Bone marrow (tissue), 2 donors: ENCODE results near the gene PBX2.
"Not testable (repeated sequence)": the region's sequence is repeated elsewhere in the genome, so short reads cannot be mapped to it uniquely, and the experiment has no call there.

Source experiments
- DNase-seq, 2 donors: peaks; one replicate each; lab custom pipeline; 2025; lab: John Stamatoyannopoulos, UW

The PBX2 gene

DNA sequence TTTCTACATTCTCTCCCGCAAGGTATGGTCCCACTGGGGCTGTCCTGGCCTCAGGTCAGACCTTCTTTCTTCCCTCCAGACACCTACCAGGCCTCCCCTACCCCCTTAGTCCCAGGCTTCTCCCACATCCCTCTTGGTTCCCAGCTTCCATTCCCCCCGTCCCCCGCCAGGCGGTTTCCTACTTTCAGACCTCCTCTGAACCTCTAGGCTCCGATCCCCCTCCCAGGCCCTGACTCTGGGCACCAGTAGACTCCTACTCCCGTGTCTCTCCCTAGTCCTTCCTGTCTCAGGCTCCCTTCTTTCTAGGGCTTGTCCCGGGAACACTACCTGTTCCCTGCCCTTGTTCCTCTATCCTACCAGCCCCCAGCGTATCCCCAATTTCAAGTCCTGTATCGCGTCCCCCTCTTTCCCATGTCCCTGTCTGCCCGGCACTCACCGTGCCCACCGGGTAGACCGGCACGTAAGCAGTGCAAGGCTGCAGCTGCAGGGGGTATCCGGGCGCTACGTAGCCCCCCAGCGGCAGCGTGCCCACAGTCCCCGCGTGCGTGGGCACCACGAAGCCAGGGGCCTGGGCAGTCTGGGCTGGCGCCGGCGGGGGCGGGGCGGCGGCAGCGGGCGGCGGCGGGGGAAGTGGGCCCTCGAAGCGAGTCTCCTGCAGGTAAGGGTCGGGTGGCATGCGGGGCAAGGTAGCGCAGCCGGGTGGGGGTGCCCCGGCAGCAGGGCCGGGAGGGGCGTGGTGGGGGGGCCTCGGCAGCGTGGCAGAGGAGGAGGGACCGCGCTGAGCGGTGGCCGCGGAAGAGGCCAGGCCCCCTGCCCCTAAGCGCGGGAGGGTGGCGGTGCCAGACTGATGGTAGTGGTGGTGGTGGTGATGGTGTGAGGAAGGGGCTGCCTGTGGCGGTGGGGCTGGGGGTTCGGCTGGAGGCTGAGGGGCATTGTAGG, 39.8 kb downstream of the PBX2 start:
- no peak for DNase-seq

DNA sequence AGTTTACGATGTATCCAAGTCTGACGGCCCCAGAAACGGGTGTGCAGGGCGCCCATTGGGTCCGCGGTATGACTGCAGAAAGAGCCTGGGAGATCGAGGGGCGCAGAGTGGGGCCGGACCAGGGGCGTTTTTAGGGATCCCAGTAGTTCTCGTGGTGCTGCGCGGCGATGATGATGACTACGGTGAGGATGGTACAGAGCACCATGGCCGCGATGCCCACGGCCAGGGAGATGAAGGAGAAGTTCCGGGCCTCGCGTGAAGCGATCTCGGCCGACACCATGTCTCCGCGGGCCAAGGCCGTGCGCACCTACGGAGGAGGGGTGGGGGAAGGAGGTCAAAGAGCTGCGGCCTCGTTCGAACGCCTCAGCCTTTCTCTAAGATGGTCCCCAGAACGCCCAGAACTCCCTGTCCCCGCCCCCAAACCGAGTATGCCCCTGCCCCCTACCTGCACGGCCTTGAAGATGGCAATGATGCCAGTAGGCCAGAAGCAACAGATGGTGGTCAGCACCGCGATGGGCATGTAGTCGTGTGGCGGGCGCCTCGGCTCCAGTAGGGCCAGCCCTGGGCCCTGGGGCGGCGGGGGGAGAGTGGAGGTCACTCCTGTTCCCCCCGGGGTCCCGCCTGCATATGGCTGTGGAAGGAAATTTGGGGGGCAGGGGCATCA, 40.8 kb downstream of the PBX2 start:
- DNase-seq: no peak

DNA sequence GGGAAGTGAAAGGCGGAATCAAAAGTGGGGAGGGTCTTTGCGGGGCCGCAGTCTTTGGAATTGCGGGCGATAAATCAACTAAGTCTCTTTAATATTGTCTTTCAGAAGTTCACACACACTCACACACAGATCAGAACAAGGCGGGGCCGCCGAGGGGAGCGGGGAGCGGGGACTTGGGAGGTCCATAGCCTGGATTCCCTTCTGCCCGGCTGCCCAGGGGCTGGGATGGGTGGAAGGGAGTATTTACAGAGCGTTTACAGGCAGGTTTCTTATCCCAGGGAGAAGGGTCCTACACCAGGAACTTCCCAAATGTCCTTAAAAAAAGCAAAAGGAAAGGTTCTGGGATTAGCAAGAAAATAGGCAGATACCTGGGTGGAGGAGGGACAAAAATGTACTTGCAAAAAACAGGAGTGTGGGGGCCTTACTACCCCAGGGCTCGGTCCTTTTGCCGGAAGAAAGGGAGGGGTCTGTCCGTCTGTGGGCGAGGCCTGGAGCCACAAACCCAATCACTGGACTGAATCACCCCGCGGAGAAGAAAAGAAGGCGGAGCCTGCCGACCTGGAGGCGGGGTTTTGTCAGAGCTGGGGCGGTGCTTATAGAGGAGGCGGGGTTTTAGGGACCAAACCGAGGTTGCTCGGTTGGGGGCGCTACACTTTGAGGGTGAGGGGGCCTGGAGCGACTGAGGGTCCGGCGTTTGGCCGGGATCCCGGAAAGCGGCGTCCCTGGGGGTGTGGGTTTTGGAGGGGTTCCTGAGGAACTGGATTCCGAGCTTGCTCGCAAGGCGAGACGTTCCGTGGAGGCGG, 41.5 kb downstream of the PBX2 start:
- peak in 1 of 2 donors; percentile 27 for DNase-seq

DNA sequence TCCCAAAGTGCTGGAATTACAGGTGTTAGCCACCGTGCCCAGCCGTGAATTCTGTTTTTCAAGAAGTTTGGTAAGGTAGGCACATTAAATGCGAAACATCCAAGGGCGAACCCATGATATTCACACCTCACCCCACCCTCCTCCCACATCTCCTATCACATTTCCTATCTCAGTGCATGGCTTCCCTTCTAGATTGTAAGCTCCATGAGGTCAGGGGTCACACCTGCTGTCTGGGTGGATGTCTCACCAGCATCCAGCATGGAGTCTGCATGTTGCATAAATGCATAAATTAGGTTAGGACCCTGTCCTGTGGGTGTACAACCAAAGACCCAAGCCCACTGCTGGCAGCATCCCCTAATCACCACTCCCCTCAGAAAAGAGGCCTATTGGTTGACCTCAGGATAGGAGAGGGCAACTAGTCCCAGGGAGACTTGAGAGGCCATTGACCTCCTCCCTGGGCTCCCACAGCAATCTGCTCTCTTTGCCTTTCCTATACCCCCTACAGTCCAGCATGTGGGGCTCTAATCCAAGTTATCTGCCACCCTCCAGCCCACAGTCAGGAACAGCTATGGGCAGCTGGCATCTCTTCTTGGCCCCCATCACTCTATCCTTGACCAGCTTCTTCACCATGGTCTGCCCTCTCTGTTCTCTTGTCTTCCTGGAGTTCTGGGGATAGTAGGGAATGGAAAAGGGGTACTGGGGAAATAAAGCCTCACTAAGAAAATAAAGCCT, 42.4 kb downstream of the PBX2 start:
- no peak for DNase-seq

DNA sequence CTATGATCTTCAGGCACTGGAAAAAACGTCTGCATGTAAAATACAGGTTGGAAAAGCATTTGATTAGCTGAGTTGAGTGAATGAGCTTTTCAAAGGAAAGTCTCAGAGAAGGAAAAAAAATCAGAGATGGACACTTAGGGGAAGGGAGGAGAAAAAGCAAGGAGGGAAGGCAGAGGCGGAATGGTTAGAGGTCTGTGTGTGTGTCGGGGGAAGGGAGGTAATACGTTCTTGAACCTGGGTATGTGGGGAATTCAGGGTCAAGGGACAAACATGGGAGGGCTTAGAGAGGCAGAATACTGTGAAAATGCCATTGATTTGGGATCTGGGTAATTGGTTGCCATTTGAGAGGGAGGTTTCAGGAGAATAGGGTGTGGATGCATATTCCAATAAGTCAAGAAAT, 43.3 kb downstream of the PBX2 start:
- DNase-seq: no peak

DNA sequence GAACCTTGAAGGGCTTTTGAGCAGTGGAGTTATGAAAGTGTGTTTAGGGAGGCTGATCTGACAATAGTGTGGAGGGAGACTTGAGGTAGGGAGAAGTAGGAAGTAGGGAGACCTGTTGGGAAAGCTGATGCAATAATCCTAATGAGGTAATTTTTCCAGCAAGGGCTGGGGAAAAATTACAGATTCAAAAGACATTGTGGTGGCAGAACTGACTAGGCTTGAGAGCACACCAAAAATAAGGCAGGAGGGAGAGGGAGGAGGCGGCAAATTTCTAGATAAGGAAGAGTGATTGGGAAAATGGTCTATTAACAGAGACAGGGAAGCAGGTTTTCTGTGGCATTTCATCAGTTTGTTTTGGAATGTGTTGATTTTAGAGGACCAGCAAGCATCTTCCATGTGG, 43.7 kb downstream of the PBX2 start:
- DNase-seq: no peak

DNA sequence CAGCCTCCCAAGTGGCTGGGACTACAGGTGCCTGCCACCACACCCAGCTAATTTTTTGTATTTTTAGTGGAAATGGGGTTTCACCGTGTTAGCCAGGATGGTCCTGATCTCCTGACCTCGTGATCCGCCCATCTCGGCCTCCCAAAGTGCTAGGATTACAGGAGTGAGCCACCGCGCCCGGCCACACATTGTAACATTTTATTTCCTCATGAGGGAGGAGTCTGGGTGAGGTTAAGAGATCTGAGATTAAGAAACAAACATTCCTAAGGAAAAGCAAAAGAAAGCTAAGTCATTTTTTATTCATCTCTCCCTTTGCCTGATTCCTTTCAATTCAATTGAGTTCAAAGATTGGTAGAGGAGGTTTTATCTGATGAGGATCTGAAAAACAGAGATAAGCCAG, 45.8 kb downstream of the PBX2 start:
- DNase-seq: not testable (repeated sequence)

DNA sequence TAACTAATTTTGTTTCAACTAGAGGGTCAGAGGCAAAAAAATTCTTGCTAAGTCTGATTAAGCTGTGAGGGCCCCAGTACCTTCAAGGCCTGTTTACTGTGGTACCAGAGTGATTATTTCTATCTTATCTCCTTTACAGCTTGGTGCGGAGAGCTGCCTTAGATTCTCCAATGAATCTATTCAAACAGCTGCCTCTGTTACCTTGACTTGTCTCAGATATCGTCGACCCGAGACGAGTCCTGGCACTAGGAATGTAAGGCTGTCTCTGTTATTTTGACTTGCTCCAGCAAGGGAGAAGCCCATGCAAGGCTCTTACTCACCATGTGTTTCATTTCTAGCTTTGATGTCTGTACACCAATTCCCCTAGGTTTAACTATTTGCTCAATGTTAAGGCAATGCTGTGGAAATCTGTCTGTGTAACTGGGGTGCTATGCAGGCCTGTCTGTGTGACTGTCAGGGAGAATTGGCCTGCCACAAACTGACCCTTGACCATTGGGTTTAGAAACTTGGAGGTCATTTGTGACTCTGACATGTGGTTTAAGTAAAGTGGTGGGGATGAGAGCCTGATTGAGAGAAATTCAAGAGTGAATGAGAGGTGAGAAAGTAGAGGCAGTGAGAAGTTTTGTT, 49.5 kb downstream of the PBX2 start:
- no peak for DNase-seq

DNA sequence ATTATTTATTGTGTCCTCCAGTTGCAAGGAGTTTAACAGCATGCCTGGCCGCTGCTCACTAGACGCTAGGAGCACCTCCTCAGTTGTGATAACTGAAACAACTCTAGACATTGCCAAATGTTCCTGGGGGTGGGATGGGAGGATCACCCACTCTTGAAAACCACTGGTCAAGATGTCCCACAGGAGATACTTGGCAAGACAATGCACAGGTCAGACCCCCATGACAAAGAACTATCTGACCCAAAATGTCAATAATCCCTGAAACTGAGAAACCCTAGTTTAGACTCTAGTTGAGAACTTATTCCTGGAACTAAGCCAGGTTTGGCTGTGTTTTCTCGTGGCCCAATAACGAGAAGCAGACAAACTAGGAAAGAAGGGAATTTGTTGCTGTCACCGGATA, 50.4 kb downstream of the PBX2 start:
- DNase-seq: no peak

DNA sequence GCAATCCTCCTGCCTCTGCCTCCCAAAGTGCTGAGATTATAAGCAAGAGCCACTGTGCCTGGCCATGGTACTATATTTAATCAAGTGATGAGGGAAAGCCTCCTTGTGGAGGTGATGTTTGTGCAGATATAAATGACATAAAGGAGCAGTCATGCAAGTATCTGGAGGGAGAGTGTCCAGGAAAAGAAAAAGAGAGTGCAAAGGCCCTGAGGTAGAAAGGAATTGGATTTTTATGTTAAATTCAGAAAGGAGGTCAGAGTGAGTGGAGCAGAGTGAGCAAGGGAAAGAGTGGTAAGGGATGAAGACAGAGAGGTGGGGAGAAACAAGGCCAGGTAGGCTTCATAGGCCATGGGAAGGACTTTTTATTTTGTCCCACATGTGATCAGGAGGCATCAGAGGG, 52.5 kb downstream of the PBX2 start:
- no peak for DNase-seq
